AG10803 (cell line): Measurements from ENCODE around the gene P4HA2.

Source experiments
- DNase-seq: peaks from one replicate; pipeline ENCODE4 v3.0.0; 2010; ENCODE audit warnings: low read depth
- H3K4me3 ChIP-seq: 2 replicates; pipeline ENCODE4 v1.5.1; 2011; ENCODE audit warnings: mild to moderate bottlenecking, low read length, control low read depth
- CTCF ChIP-seq: conservative IDR thresholded peaks from 2 replicates; pipeline ENCODE4 v1.5.1; 2011; ENCODE audit warnings: mild to moderate bottlenecking, low read length, control low read depth, inconsistent platforms

The P4HA2 gene

GRCh38 chr5:132211787-132212186 lies 15.9 kb downstream of the P4HA2 start:
- peak; percentile 59 for DNase-seq
- TF ChIP-seq CTCF: no peak
- H3K4me3 ChIP-seq: no peak overlapping the region

- TF ChIP-seq CTCF: no peak
These were observed 16.7 kb downstream of the P4HA2 start for GRCh38 chr5:132210944-132211343.

GRCh38 chr5:132209901-132210545 lies 17.6 kb downstream of the P4HA2 start:
- TF ChIP-seq CTCF: no peak
- no peak overlapping the region for H3K4me3 ChIP-seq
- DNase-seq: no peak

More at GRCh38 chr5:132210944-132211343, 16.7 kb downstream of the P4HA2 start:
- DNase-seq: no peak
- no peak overlapping the region for H3K4me3 ChIP-seq

- DNase-seq: peak; percentile 69
- no peak overlapping the region for H3K4me3 ChIP-seq
- TF ChIP-seq CTCF: no peak
These were observed 18.5 kb downstream of the P4HA2 start for GRCh38 chr5:132209131-132209530.

- no peak overlapping the region for H3K4me3 ChIP-seq
- no peak for DNase-seq
- TF ChIP-seq CTCF: no peak
These were observed 19.9 kb downstream of the P4HA2 start for GRCh38 chr5:132207778-132208177.

- TF ChIP-seq CTCF: no peak
- no peak for DNase-seq
- no peak overlapping the region for H3K4me3 ChIP-seq
These were observed 20.9 kb downstream of the P4HA2 start for GRCh38 chr5:132206782-132207181.

- DNase-seq: peak; percentile 41
- TF ChIP-seq CTCF: no peak
- H3K4me3 ChIP-seq: no peak overlapping the region
These were observed 22.1 kb downstream of the P4HA2 start for GRCh38 chr5:132205385-132206125.
